Peyer's patch (tissue), 4 donors: ENCODE results near the gene HRC. TPM values are rescaled to one million over a fixed set of nuclear protein-coding genes. Genes with fewer than 3 reads are reported as not detected.

Experiments used
- DNase-seq, 3 donors: peaks; one replicate each; pipeline ENCODE4 v3.0.0-alpha.2; 2017 to 2019
- H3K27ac ChIP-seq, 4 donors: fragments of 200-600 bp; sonication (generic); one replicate each; pipeline ENCODE4 v1.5.1; 2016 to 2019
- H3K27me3 ChIP-seq, 2 donors: fragments of 200-600 bp; sonication (generic); one replicate each; pipeline ENCODE4 v1.5.1; 2019
- H3K36me3 ChIP-seq, 3 donors: fragments of 200-600 bp; sonication (generic); one replicate each; pipeline ENCODE4 v1.5.1; 2016 to 2019
- H3K4me1 ChIP-seq, 4 donors: fragments of 200-600 bp; sonication (generic); one replicate each; pipeline ENCODE4 v1.5.1; 2016 to 2019
- H3K4me3 ChIP-seq, 4 donors: fragments of 200-600 bp; sonication (generic); 1 replicate in 3 of 4; 2 replicates in 1 of 4; pipeline ENCODE4 v1.5.1; 2016 to 2019; ENCODE audit warnings: mild to moderate bottlenecking in 1 of 4
- H3K9me3 ChIP-seq, 4 donors: fragments of 200-600 bp; sonication (generic); one replicate each; pipeline ENCODE4 v1.5.1; 2016 to 2019; ENCODE audit warnings: mild to moderate bottlenecking in 1 of 4
- CTCF ChIP-seq, 6 experiments: fragments of 450-650 bp in 4 of 6; fragments of 200-600 bp in 2 of 6; sonication (generic) in 1 of 6; IDR thresholded peaks; one replicate each; pipeline ENCODE4 v1.5.1; 2017 to 2019; ENCODE audit warnings: antibody characterized with exemption in 6 of 6, mild to moderate bottlenecking in 3 of 6, moderate library complexity in 1 of 6
- POLR2A ChIP-seq, 2 donors: fragments of 450-650 bp; IDR thresholded peaks; one replicate each; pipeline ENCODE4 v1.5.1; 2017; ENCODE audit warnings: antibody characterized with exemption in 2 of 2, mild to moderate bottlenecking in 2 of 2, moderate library complexity in 2 of 2
- total RNA-seq, 4 donors: library from RNA; depleted of rRNA; stranded (reverse); fragments of >200 nt; gene quantifications; one replicate each; pipeline ENCODE4 v1.1.0, GENCODE V29; 2016

Gene HRC
- total RNA-seq, 4 donors from 2014 or later, result 0.35 to 0.76 (median 0.67) TPM; not detected in 1

GRCh38 chr19:49135686-49136085 is 19.5 kb downstream of the HRC start:
- peak overlapping the region in 2 of 4 donors; percentile 59 to 76 for H3K27ac ChIP-seq
- DNase-seq, result no peak
- H3K36me3 ChIP-seq, result no peaks in the 10 kb centered on the region
- no peak for TF ChIP-seq POLR2A (IDR thresholded peaks at IDR 0.05)
- no peak for TF ChIP-seq CTCF (IDR thresholded peaks at IDR 0.05)
- no peaks in the 10 kb centered on the region for H3K9me3 ChIP-seq
- no peak overlapping the region for H3K4me3 ChIP-seq
- peaks cover 0 to 23% (median 0%) of the 10 kb centered on the region in 4 donors for H3K4me1 ChIP-seq
- no peaks in the 10 kb centered on the region for H3K27me3 ChIP-seq

GRCh38 chr19:49133621-49134454 is 21.4 kb downstream of the HRC start:
- peak; percentile 37 to 92 (median 88) for DNase-seq
- no peaks in the 10 kb centered on the region for H3K27me3 ChIP-seq
- H3K27ac ChIP-seq, result peak overlapping the region in 2 of 4 donors; percentile 69 to 74
- H3K9me3 ChIP-seq, result no peaks in the 10 kb centered on the region
- peak overlapping the region in 3 of 4 donors; percentile 2 to 45 (median 41) for H3K4me3 ChIP-seq
- H3K36me3 ChIP-seq, result no peaks in the 10 kb centered on the region
- no peak for TF ChIP-seq CTCF (IDR thresholded peaks at IDR 0.05)
- no peak for TF ChIP-seq POLR2A (IDR thresholded peaks at IDR 0.05)
- H3K4me1 ChIP-seq, result peaks cover 0 to 23% (median 0%) of the 10 kb centered on the region in 4 donors

GRCh38 chr19:49132974-49133609 is 22.1 kb downstream of the HRC start:
- H3K27me3 ChIP-seq, result no peaks in the 10 kb centered on the region
- TF ChIP-seq POLR2A (IDR thresholded peaks at IDR 0.05) (no peak), CTCF (IDR thresholded peaks at IDR 0.05) (no peak)
- peaks cover 0 to 29% (median 0%) of the 10 kb centered on the region in 4 donors for H3K4me1 ChIP-seq
- H3K9me3 ChIP-seq, result no peaks in the 10 kb centered on the region
- H3K27ac ChIP-seq, result peak overlapping the region in 2 of 4 donors; percentile 69 to 74
- H3K36me3 ChIP-seq, result no peaks in the 10 kb centered on the region
- peak overlapping the region in 3 of 4 donors; percentile 2 to 45 (median 41) for H3K4me3 ChIP-seq
- DNase-seq, result peak in 1 of 3 donors; percentile 72

GRCh38 chr19:49130325-49130724 is 24.9 kb downstream of the HRC start:
- no peak for TF ChIP-seq POLR2A (IDR thresholded peaks at IDR 0.05)
- TF ChIP-seq CTCF (IDR thresholded peaks at IDR 0.05), result no peak
- Histone ChIP-seq H3K9me3 (no peaks in the 10 kb centered on the region), H3K27me3 (no peaks in the 10 kb centered on the region), H3K4me1 (peaks cover 0 to 35% (median 5%) of the 10 kb centered on the region in 4 donors), H3K27ac (no peak overlapping the region), H3K4me3 (no peak overlapping the region), H3K36me3 (no peaks in the 10 kb centered on the region)
- DNase-seq, result no peak

- no peak for DNase-seq
- H3K36me3 ChIP-seq, result no peaks in the 10 kb centered on the region
- TF ChIP-seq CTCF (IDR thresholded peaks at IDR 0.05) (no peak), POLR2A (IDR thresholded peaks at IDR 0.05) (no peak)
- peaks cover 0 to 33% (median 5%) of the 10 kb centered on the region in 4 donors for H3K4me1 ChIP-seq
- no peak overlapping the region for H3K4me3 ChIP-seq
- H3K27me3 ChIP-seq, result no peaks in the 10 kb centered on the region
- H3K27ac ChIP-seq, result no peak overlapping the region
- no peaks in the 10 kb centered on the region for H3K9me3 ChIP-seq
Measured at GRCh38 chr19:49129238-49129583, 26.0 kb downstream of the HRC start.
